DMS53 treated with DMSO at 0.1 percent for 48 hours (cell line): ENCODE data around the gene NRG3.
A peak's percentile ranks its signal among the peaks of the same experiment; 100 is the strongest.

Experiments used
- DNase-seq: peaks from one replicate; lab custom pipeline; 2025; ENCODE audit not compliant: unreplicated experiment; lab: John Stamatoyannopoulos, UW

The NRG3 gene

DNA sequence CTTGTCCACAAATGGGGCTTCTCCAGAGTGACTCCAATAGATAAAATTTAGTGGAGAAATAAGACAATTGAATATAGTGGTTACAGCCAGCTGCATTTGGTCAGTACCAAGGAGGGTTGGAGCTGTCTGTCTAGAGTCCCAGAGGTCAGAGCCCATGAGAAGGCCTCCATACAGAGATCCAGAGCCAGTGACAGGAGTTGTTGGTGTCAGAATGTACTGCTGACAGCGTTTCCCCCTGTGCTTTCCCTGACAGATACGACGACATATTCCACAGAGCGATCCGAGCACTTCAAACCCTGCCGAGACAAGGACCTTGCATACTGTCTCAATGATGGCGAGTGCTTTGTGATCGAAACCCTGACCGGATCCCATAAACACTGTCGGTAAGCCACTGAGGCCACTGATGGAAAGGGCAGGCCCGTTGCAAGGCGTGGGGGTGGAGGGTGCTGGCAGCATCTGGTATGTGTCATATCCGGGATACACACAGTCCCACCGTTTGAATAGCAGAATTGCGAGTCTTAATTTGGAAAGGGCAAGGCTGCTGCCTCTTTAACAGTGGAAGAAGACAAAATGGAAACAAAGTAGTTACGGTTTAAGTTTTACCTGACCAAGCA, 483.6 kb downstream of the NRG3 start:
- DNase-seq: no peak

DNA sequence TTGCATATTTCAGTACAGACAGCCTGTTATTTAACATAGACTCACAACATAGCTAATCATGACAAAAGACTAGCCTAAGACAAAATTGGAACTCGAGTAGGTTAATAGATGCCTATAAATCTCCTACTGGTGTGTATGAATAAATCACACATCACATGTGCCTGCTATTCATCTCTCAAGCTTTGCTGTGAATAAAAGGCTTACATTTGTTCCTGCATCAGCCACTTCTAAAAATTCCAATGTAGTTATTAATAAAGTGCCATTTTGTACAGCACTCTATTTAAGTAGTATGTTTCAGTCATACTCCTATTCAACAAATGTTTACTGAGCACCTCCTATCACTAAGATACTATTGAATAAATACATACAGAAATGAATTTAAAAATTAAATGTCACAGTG, 486.3 kb downstream of the NRG3 start:
- DNase-seq: no peak

DNA sequence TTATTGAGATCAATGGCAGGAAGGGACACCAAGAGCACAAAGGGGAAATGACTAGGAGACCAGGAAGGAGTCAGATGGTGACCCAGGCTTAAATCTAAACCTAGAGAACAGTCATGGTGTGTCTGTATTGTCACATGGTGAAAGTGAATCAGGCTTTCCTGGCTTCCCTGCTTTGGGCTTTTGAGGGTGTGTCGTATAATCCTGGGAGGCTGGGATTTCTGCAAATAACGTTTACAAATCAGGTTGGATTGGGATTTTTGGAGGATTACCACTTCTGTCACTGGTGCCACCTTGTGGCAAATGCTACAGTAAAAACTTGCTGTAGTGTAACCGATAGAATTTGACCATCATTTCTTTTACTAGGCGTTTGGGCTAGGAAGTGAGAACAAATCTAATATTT, 502.6 kb downstream of the NRG3 start:
- peak; percentile 48 for DNase-seq

DNA sequence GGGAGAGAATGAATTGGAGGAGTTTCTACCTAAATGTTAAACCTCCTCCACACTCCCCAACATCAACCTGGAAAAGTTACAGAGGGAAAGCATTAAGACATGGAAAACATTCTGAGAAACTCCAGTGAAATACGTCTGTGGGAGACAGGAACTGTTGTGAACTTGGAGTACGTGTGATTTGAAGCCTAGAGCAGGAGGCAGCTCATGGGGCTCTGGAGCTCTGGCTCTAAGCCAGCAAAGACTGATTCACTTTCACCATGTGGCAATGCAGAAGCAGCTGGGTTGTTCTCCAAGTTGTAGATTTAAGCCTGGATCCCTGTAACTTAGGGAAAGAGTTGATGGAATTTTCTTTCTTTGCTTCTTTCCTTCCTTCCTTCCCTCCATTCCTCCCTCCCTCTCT, 503.2 kb downstream of the NRG3 start:
- peak; percentile 14 for DNase-seq

DNA sequence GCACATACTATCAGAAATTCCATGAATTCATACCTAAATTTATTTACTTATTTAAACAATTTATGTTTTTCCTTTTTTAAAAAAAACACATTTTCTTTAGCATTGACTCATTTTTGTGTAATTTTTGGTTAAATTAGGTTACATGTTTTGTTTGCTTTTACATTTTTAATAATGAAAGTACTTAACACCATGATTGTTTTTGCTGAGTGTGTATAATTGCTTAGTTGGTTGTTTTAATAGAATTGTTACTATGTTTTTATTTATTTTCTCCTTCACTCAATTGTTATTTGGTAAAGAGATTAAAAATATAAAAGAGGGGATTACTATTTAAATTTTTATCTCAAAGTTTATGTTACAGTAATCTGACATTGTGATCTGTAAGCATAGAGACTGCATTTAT, 508.4 kb downstream of the NRG3 start:
- DNase-seq: no peak

DNA sequence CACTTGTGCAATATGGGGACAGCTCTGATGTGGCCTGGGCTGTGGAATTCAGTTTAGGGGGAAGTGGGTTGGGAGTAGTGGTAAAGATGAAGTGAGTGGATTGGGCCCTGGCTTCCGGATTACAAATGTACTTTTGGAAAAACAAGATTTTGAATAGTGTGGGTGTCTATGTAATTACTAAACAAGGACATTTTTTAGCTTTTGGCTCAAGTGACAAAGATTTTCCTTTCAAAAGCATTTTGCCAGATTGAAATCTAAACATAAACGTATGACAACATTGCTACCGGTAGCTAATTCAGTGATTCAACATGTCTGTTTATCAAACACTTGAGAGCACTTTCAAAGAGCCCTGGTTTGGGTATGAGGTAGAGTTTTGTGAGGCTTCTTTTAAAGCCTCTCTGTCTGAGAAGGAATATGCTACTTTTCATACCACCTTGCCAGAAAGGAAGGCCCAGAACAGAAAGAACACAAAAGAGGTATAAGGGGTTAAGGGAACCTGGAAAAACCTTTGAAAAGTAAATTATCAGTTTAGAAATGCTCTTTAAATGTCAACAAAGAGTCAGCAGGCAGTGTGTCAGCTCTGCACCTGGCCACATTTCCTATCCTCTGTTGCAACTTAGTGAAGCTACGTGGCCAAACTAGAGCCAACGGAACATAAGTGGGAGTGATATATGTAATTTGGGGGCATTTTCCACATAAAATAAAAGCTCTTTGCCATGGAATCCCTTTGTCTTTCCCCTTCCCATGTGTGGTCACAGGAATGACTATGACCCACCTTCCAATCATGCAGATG, 516.1 kb downstream of the NRG3 start:
- peak; percentile 79 for DNase-seq

DNA sequence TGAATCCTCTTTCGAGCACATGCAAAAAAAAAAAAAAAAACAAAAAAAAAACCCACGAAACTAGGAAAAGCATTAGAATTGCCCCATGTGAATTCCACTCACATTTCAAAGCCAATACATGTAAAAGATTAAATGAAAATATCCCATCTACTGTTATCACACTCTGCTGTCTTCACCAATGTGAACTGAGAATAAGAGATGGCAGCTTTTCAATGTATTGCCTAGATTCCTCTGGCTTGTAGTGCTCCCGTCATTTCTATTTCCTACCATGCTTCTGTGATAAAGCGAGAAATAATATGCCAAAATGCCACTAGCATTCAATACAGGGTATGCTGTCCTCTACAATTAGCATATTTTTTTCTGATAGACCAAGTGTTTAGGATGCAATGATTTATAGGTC, 517.0 kb downstream of the NRG3 start:
- no peak for DNase-seq

DNA sequence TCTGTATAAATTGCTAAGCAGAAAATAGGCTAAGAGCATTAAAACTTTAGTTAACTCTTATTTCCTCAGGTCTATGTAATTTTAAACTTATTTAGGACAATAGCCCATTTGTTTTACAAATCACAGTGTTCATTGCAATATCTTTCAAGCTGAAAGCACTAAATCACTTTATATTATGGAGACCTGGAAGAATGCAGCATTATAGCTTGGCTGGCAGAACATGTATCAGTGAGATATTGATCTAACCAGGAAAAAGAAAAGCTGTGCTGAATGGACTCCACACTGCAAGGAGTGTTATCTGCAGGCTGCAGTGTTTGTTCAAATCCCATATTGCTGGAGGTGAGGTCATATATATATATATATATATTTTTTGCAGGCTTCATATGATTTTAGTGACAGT, 517.5 kb downstream of the NRG3 start:
- DNase-seq: no peak

DNA sequence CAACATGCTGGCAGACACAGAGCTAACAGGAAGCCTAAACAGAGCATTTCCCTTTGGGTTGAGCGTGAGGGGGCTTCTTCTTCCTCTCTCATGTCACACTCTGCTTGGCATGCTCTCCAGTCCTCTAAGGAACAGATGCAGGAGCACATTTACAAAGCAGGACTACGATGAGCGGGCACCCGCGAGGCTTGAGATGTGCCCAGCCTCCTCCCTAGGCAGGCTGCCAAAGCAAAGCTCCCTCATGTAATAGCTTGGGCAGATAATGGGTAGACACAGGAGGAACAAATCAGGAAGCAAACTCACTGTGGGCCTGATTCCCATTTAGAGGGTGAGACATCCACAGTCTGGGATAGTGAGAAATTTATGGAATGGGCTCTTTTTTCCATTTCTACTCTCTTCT, 519.1 kb downstream of the NRG3 start:
- peak; percentile 23 for DNase-seq

DNA sequence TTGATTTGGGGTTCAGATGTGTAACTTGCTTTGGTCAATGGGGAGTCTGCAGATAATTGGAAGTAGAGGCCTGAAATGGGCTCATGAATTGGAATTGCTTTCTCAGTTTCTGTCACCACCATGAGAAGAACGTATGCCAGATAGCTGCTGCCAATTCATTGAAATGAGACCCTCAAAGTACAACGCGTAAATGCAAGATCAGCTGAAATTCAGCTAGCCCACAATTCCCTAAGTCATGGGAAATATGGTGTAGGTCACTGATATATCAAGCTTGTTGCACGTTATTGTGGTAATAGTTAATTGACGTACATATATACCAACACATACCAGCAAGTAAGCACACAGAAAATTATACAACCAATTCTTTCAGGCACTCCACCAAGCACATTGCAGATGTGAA, 520.0 kb downstream of the NRG3 start:
- no peak for DNase-seq

DNA sequence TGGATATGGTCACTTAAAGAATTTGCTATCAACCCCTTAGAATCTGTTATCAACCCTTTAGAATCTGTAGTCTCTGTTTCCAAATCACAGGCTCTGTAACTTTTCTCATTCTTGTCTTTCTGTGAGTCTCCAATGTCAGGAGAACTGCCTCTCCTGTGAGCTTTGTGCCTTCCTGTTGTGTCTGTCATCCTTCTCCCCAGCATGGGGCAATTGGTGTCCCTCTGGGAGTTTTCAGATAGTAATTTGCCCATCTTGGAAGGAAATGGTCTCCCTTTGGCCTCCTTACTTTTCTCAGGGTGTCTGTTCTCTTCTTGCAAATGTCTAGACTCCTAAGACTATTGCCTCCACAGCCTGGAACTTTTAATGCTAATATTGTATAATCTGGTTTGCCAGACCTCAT, 521.9 kb downstream of the NRG3 start:
- no peak for DNase-seq

DNA sequence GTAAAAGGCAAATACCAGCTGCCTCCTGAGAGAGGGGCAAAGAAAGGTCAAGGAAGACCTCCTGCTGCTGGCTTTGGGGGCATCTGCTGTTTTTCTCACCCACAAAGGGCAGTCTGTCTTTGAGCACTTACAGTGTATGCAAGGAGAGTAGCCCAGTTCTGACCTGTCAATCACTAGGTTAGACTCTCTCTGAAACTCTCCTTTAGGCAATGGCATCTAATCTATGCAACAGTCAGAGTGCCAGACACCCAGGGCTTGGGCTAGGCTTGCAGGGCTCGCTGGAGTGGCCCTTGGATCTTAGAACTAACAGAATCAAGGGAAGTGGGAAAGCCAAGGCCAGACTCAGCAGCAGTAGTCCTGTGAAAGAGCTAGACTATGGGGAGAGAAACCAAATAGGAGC, 522.9 kb downstream of the NRG3 start:
- no peak for DNase-seq

DNA sequence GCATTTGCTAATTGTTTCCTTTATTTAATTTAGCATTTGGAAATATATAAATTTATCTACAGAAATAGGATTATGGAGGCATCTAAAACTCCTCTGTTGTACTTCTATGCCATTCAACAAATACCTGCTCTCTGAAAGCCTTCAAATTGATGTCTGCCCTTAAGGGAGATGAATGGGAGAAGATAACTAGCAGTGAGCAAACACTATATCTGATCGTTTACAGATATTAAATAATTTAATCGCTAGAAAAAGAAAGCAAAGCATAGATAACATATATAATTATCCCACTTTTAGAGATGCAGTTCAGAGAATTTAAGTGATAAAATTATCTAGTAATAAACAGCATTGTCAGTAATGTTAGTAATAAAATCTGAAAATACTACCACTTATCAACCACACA, 524.9 kb downstream of the NRG3 start:
- no peak for DNase-seq

DNA sequence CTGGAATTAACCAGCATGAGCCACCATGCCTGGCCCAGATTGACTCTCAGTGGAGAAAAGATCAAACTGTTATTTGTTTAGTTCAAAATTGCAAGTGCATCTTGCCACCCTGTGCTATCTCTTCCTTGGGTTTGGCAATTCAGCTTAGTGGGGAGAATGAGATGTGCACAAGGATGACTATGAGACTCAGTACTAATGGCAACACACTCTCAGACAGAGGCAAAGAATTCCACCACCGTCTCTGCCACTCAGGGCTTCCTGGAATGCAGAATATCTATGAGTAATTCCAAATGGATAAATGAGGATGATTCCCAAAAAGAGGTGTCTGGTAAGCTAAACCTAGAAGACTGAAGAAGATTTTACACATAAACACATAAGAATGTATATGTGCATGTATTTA, 525.8 kb downstream of the NRG3 start:
- DNase-seq: no peak

DNA sequence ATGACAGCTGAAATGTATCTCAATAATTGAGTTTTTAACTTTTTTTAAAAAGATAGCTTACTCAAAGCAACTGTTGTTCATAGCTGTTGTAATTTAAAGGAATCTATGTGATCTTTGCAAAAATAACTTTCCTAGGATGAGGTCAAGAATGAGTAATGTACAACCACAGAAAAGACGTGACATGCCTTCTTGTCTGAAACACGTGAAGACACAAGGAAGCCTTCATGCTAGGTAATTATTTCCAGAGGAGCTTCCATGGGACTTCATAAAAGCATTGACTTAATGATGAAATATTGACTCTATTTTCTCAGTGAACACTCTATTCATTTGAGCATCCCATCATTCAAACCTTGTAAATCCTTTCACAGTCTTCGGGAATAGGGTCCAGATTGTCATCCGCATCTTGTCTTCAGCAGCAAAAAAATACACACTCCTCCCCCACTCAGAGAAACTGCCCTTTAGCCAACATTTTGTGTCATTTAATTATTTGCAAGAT, 528.0 kb downstream of the NRG3 start:
- no peak for DNase-seq

DNA sequence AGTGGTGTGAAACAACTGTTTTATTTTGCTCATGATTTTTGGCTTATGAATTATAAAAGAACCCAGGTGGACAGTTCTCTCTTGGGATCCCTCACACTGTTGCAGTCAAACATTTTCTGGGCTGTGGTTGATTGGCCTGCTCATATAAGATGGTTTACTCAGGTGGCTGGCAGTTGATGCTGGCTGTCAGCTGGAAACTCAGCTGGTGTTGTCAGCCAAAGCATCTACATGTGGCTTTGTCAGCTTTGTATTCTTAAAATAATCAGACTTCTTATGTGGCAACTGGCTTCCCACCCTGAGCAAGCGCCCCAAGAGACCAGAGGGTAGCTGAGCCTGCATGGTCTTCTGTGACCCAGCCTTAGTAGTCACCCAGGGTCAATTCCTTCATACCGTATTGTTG, 534.7 kb downstream of the NRG3 start:
- no peak for DNase-seq

DNA sequence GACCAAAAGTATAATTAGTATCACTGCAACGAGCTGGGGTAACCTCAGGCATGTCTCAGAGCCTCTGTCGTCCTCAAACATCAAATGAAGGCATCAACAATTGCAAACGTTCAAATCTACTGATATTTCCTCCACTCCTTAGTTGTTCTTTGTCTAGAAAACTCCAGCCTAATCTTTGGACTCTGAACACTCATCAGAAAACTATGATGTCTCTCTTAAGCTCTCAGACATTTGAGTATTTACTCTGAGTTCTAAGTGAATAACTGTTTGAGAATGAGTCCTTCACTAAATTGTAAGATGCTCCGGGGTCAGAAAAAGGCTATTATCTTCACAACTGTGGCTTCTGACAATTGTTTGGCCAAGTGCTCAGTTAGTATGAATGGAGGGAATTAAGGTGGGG, 536.4 kb downstream of the NRG3 start:
- no peak for DNase-seq

DNA sequence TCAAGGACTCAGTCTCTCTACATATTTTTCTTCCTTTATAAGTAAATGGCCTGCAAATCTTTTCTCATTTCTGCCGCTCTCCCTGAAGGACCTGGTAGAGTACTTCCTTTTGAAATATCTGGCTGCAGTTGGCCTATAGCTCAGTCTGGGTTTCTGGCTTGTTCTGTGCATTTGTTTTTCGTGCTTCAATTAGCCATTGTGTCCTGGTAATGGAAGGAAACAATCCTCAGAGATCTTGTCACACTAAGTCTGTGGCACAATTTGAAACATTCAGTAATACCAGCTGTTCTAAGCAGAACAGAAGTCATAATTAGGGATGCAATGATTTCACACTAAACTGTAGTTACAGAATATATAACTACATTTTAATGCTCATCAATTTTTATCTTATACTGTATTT, 545.0 kb downstream of the NRG3 start:
- no peak for DNase-seq

DNA sequence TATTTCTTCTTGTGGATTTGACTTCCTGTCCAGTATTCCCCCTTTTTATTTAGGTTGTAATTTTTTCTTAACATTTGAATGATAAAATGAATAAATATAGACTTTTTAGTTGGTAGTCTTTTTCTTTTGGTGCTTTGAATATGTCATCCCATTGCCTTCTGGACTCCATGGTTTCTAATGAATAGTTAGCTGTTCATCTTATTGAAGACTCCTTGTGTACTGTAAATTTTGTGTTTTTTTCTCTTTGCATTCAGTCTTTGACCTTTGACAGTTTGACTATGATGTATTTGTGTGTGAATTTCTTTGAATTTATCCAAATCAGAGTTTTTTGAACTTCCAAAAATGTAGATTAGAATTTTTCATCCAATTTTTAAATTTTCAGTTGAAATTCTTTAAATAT, 554.3 kb downstream of the NRG3 start:
- no peak for DNase-seq

DNA sequence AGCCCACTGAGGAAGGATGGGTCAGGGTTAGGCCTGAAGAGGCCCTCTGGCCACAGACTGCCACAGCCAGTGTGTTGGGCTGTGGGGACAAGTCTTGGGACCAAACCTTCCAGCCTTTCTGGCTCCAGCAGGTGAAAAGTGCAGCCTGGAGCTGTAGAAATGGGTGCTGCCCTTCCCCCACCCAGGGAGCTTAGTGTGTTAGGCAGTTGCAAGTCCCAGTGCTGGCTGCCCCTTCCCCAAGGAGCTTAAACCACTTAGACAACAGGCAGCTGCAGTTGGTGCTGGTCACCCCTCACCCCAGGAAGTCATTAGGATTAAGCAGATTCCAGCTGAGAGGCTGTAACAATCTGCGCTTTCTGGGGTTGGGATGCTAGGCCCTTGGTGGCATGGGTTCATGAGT, 563.3 kb downstream of the NRG3 start:
- no peak for DNase-seq

DNA sequence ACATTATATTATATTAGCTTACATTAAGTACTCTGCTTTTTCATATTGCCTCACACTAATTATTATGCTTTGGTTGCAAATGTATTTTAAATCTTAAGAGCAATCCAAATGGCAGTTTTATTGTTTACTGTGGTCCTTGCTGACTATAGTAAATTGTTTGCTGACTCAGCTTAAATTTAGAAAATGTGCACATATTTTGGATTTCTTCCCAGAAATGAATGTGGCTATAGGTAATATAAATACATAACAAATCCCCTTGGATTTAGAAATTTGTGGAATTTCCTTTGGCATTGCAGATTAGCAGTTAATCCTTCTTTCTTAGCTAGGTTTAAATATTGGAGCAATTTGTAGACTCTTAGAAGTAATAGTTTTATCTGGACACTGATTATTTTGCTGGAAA, 565.8 kb downstream of the NRG3 start:
- DNase-seq: no peak

DNA sequence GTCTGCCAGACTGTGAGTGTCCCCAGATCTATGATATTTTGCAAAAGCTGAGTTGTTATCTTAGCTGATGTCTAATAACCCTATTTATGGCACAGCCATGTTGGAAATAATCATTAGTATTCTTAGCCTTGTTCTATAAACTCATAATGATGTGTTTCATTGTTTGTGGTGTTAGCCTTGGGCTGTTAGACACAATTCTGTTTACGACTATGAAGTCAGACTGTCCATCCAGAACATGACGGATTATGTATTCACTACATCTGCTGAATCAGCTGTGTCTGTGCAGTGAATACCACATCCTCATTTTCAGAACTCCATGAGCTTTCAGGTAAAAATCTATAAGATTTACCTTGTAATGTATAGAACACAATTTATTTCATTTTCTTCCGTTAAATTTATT, 577.1 kb downstream of the NRG3 start:
- DNase-seq: no peak

DNA sequence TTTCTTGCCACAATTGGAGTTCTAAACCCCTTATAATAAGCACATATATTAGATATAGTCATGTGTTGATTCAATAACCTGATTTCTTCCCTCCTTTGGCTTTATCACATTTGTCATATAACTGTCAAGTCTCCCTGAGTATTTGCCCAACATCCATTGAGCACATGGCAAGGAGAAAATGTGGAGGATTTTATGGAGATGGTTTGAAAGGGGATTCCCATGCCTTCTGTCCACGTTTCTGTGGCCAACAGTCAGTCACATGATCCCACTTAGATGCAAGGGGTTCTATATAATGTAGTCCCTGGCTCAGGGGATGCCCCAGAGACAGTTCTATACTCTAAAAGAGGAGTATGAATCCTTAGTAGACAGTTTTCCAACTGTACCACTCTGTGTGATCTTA, 577.7 kb downstream of the NRG3 start:
- no peak for DNase-seq
